NCI-H2107 treated with DMSO at 0.1 percent for 48 hours (cell line): ENCODE data around the gene HS3ST6.
A peak's percentile ranks its signal among the peaks of the same experiment; 100 is the strongest.
"Not testable (repeated sequence)": the region's sequence is repeated elsewhere in the genome, so short reads cannot be mapped to it uniquely, and the experiment has no call there.

Experiments
- DNase-seq: peaks from one replicate; lab custom pipeline; 2025; ENCODE audit not compliant: unreplicated experiment; lab: John Stamatoyannopoulos, UW

The HS3ST6 gene

DNA sequence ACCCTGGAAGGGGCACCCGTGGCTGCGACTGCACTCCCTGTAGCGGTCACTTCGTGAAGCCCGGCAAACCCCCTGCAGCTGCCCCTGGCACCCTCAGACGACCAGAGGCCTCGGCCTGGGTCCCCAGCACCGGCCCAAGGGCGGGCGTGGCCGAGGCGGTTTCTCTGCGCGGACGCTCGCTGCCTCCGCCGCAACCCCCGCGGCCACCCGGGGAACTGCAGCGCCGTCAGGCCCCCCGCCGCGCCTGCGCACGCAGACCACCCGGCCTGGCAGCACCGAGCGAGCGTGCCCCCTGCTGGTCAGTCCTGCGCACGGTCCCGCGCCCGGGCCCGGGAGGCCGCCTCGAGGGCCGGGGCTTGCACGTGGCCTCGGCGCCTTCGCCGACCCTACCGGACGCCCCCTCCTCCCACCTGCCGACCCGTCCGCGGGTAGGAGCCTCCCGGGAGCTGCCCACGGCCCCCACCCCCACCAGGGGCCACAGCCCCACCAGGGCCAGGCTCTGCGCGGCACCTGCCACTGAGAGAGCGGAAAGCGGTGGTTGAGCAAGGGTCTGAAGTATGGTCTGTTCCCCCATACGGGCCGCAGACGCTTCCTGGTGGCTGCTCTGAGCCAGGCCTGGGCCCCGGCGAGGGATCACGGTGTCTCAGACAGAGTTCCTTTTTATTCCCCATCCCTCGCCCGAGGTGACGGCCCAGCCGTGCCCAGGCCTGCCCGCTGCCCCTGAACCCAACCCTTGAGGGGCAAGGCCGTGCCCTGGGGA is 11.5 kb upstream of the HS3ST6 start:
- peak; percentile 14 for DNase-seq

- no peak for DNase-seq
These were observed 10.9 kb upstream of the HS3ST6 start for GRCh38 chr16:1929105-1929504.

- no peak for DNase-seq
These were observed 8.1 kb upstream of the HS3ST6 start for GRCh38 chr16:1926271-1926670.

- DNase-seq = no peak
These were observed 5.9 kb upstream of the HS3ST6 start for GRCh38 chr16:1924095-1924494.

DNA sequence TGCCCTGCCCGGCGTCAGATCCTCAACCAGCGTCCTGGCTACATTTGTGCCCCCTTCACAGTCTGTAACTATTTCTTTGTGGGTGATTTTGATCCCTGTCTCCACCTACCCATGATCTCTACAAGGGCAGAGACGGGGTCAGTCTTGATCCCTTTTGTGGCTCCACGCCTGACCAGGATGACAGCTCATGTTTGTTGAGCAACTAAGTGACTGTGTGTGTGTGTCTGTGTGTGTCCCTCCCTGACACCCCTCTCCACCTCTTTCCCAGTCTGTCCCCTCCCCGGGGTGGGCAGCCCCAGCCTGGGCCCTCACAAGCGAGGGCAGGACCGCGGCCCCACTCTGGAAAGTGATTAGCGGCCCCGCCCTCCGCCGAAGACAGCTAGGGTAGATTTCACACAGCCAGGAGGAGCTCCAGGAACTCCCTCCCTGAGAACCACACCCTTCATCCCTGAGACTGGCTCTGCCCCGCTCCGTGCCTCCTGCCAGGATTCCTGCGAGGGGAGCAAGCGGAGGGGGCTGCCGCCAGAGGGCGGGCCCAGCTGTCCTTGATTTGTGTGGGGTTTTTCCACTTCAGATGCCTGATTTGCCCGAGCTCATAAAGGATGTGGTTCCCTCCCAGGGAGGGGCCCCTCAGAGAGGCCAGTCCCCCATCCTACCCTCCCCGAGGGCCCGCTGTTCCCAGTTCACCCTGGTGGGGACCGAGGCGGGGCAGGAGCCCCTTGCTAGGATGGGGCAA is 5.3 kb upstream of the HS3ST6 start:
- no peak for DNase-seq

GRCh38 chr16:1922357-1922756 is 4.1 kb upstream of the HS3ST6 start:
- DNase-seq = no peak

GRCh38 chr16:1920727-1921171 is 2.5 kb upstream of the HS3ST6 start:
- no peak for DNase-seq

- DNase-seq = not testable (repeated sequence)
These were observed 1.9 kb upstream of the HS3ST6 start for GRCh38 chr16:1920122-1920521.

GRCh38 chr16:1919327-1919998 is 1.2 kb upstream of the HS3ST6 start:
- DNase-seq = no peak

- DNase-seq = no peak
These were observed 407 bp downstream of the HS3ST6 start for GRCh38 chr16:1917665-1918350.

DNA sequence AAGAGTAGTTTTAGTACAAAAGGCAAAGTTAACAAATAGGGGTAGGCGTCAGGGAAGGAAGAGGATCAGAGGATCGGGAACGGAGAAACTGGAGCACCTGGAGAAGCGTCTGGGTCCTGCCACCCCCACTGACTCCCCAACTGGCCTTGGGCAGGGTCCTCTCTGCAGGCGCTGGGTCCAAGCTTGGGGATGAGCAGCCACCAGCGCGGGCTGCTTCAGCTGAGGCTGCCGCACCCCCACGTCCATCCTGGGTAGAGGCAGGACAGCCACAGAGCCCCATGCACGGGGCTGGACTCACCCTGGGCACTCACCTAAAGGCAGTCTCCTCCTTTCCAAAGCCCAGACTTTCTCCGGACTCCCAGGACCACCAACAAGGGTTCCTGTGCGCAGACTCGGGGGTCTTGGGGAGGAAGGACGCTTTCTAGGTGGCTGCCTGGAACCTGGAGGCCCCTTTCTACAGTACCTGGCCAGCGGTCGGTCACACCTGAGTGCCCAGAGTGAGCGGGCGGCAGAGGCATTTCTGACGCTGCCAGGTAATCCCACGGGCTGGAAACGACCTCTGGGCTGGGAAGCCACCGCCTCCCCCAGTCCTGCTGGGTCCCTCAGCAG is 1.1 kb downstream of the HS3ST6 start:
- DNase-seq = no peak

- DNase-seq = no peak
These were observed 1.6 kb downstream of the HS3ST6 start for GRCh38 chr16:1916640-1916990.

DNA sequence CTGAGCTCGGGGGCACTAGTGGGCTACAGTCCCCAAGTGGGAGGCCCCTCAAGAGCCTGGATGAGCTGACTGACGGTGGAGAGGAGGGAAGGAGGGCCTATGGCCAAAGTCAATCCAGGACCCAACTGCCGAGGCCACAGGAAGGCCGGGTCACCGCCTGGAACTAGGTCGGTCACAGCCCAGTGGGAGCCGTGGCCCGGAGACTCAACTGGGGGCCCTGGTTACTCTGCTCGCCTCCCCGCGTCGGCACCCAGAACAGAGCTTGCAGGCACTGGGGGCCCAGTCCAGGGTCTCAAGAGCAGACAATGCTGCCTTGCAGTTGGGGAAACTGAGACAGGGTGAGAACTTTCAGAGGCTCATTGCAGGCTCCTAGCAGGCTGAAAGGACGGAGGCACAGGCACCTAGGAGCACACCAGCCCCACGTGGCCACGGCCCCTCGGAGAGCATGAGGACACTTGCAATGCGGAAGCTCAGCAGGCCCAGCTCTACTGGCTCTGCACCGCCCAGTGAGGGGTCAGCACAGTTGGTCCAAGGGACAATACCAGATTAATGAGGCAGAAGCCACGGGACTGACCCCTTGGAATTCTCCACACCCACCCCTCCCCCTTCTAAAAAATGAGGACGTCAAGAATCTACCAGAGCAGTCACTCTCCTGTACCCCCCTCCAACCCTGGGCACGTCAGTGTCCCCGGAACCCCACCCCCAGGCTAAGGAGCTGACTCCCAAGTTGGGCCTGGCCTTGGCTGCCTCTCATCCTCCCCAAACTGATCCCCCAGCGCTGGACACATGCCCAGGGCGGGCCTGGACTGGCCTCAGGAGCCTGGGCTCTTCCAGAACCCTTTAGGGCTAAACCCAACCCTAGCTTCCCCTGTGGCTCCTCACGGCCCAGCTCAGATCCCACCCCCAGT is 2.2 kb downstream of the HS3ST6 start:
- no peak for DNase-seq

- DNase-seq = no peak
These were observed 3.2 kb downstream of the HS3ST6 start for GRCh38 chr16:1914988-1915387.

- DNase-seq = no peak
These were observed 4.1 kb downstream of the HS3ST6 start for GRCh38 chr16:1914084-1914608.

DNA sequence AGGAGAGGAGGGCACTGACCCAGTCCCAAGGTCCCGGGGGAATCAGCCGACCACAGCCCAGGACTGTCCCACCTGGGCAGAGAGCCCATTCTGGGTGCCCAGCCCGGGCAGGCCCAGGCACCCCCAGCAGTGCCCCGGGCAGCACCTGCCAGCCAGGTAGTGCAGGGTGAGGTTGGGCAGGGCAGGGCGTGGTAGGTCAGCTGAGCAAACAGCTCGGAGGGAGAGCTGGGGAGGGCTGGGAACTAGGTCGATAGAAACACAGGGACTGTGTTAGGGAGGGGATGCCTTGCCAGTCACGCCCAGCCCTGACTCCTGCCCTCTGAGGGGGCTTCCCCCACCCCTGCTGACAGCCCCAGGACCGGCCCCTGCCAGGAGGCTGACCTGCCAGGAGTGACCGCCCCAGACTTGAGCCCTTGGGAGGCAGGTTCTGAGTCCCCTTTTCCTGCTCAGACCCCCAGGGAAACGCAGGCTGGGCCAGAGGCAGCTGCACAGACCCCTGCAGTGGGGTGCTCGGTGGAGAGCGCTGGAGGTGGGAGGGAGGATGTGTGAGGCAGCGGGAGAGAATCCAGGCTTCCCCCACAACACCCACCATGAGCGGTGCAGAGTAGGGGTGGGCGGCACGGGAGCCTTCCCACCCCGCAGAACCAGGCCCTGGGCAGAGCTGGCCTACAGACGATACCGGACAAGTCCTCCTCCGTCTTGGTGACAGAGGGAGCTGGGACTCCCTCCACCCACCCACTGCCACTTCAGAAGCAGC is 4.7 kb downstream of the HS3ST6 start:
- DNase-seq = peak; percentile 36

GRCh38 chr16:1912215-1912543 is 6.0 kb downstream of the HS3ST6 start:
- no peak for DNase-seq

DNA sequence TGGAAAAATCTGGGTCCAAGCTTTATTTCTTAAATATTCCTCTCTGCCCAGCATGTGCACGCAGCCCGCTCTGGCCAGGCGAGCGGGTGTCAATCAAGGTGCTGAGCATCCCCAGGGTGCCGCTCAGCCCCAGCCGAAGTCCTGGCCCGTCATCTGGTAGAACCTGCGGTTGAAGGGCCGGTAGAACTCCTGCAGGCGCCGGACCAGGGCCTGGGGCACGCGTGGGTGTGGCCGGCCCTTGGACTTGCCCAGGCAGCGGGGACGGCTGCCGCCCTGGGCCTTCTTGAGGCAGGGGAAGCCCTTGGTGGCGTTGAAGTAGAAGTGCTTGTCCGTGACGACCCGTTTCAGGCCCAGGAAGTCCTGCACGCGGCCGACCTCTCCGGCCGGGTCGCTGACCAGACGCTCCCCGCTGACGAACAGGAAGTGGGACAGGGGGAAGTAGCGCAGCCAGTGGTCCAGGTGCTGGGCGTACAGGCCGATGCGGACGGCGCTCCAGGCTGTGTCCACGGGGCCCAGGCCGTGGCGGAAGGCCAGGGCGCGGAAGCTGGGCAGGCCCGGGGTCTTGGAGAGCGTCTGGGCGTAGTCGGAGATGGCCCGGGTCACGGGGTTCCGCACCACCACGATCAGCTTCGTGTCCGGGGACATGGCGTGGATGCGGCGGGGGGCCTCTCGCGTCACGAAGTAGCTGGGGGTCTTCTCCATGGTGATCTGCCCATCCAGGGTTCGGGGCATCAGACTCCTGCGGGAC is 6.6 kb downstream of the HS3ST6 start:
- no peak for DNase-seq
